ENCODE data around the gene POLR1C.
A peak's percentile ranks its signal among the peaks of the same experiment; 100 is the strongest.

Gene POLR1C

DNA sequence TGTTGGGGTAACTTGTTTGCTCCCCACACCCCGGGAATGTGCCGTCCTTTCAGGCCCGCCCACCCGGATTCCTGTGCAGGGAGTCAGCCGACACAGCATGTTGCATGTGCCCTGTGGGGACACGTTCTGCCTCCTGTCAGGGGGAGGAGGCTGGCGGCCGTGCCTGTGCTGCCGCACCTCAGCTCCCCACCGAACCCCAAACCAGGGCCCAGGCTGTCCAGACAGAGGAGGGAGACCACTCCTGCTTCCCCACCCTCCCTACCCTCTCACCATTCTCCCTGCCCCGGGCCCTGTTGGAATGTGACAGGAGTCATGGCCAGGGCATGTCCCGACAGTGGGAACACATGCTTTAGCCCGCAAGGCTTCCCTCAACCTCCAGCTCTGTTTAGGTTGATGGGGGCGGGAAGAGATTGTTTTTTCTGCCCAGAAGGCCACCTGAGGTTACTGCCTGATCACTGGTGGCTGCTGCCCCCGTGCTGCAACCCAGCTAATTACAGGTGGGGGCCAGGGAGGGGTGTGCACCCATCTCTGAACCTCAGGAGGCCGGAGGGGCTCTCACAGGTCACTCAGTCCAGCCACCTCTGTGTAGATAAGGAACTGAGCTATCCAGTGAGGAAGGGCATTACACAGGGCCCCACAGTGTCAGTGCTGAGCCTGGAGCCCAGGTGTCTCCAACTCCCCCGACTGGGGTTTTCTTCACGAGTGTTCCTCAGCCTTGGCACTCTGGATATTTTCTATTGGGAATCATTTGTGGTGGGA lies 20.3 kb upstream of the POLR1C start:
- Histone ChIP-seq H3K9me3 (ENCODE audit: control insufficient read depth, insufficient read depth, low read depth, low read length) (no peaks in the 10 kb centered on the region), H3K27ac (ENCODE audit: extremely low read depth, low read depth, low read length) (no peak overlapping the region), H3K36me3 (ENCODE audit: control insufficient read depth in 2 of 2, insufficient read depth in 1 of 2, low read length in 2 of 2) (peaks cover 9 to 58% of the 10 kb centered on the region in 2 experiments; a peak in 2 of 3 replicates), H3K4me1 (ENCODE audit: control insufficient read depth, insufficient read depth, low read length) (peaks cover 7% of the 10 kb centered on the region), H3K4me3 (ENCODE audit: low read depth, low read length) (no peak overlapping the region)
- ChIA-PET POLR2A (interaction anchor here (0.5 to 1.8 kb wide), 3 partner anchors 9 to 32 kb away, joined by 3 to 5 read pairs (median 3); partner anchors contain the start of gene TJAP1), CTCF (interaction anchor here (0.6 to 11.2 kb wide), 27 partner anchors 10 to 582 kb away, joined by 3 to 142 read pairs (median 5); partner anchors contain the start of genes DLK2, LRRC73 and TJAP1)
- TF ChIP-seq SCRT1 (tag by site-specific recombination; IDR thresholded peaks at IDR 0.05; ENCODE audit: borderline replicate concordance) (no peak), OSR2 (tag by site-specific recombination; IDR thresholded peaks at IDR 0.05) (no peak), GLIS2 (tag by site-specific recombination; IDR thresholded peaks at IDR 0.05) (no peak), ZNF114 (tag by site-specific recombination; IDR thresholded peaks at IDR 0.05) (no peak), SP3 (tag by site-specific recombination; IDR thresholded peaks at IDR 0.05) (no peak), BCL11A (tag by site-specific recombination; IDR thresholded peaks at IDR 0.05; ENCODE audit: low read depth) (no peak), ZFP41 (tag by site-specific recombination; IDR thresholded peaks at IDR 0.05; ENCODE audit: borderline replicate concordance) (no peak), ZNF423 (tag by site-specific recombination; IDR thresholded peaks at IDR 0.05) (no peak), ZNF10 (tag by site-specific recombination; IDR thresholded peaks at IDR 0.05) (no peak), ZBTB8A (tag by site-specific recombination; IDR thresholded peaks at IDR 0.05) (no peak), ZNF600 (tag by site-specific recombination; IDR thresholded peaks at IDR 0.05) (0 out of 2 replicates have a peak, but pooled peaks have one; percentile 11), ZBTB17 (tag by site-specific recombination; IDR thresholded peaks at IDR 0.05) (no peak), KLF1 (tag by site-specific recombination; IDR thresholded peaks at IDR 0.05) (no peak), ZNF433 (tag by site-specific recombination; IDR thresholded peaks at IDR 0.05; ENCODE audit: low read depth) (no peak), ZBTB1 (tag by site-specific recombination; IDR thresholded peaks at IDR 0.05) (no peak), ZNF223 (tag by site-specific recombination; IDR thresholded peaks at IDR 0.05) (no peak), EGR2 (tag by site-specific recombination; IDR thresholded peaks at IDR 0.05; ENCODE audit: low read depth) (0 out of 2 replicates have a peak, but pooled peaks have one; percentile 19), SALL2 (tag by site-specific recombination; IDR thresholded peaks at IDR 0.05; ENCODE audit: borderline replicate concordance) (no peak), ZNF707 (tag by site-specific recombination; IDR thresholded peaks at IDR 0.05) (no peak), ZEB2 (tag by site-specific recombination; IDR thresholded peaks at IDR 0.05) (no peak), ZNF292 (tag by site-specific recombination; IDR thresholded peaks at IDR 0.05; ENCODE audit: borderline replicate concordance, low read depth) (no peak), ZNF664 (tag by site-specific recombination; IDR thresholded peaks at IDR 0.05) (no peak)
- TF ChIP-seq, protein P1, sequence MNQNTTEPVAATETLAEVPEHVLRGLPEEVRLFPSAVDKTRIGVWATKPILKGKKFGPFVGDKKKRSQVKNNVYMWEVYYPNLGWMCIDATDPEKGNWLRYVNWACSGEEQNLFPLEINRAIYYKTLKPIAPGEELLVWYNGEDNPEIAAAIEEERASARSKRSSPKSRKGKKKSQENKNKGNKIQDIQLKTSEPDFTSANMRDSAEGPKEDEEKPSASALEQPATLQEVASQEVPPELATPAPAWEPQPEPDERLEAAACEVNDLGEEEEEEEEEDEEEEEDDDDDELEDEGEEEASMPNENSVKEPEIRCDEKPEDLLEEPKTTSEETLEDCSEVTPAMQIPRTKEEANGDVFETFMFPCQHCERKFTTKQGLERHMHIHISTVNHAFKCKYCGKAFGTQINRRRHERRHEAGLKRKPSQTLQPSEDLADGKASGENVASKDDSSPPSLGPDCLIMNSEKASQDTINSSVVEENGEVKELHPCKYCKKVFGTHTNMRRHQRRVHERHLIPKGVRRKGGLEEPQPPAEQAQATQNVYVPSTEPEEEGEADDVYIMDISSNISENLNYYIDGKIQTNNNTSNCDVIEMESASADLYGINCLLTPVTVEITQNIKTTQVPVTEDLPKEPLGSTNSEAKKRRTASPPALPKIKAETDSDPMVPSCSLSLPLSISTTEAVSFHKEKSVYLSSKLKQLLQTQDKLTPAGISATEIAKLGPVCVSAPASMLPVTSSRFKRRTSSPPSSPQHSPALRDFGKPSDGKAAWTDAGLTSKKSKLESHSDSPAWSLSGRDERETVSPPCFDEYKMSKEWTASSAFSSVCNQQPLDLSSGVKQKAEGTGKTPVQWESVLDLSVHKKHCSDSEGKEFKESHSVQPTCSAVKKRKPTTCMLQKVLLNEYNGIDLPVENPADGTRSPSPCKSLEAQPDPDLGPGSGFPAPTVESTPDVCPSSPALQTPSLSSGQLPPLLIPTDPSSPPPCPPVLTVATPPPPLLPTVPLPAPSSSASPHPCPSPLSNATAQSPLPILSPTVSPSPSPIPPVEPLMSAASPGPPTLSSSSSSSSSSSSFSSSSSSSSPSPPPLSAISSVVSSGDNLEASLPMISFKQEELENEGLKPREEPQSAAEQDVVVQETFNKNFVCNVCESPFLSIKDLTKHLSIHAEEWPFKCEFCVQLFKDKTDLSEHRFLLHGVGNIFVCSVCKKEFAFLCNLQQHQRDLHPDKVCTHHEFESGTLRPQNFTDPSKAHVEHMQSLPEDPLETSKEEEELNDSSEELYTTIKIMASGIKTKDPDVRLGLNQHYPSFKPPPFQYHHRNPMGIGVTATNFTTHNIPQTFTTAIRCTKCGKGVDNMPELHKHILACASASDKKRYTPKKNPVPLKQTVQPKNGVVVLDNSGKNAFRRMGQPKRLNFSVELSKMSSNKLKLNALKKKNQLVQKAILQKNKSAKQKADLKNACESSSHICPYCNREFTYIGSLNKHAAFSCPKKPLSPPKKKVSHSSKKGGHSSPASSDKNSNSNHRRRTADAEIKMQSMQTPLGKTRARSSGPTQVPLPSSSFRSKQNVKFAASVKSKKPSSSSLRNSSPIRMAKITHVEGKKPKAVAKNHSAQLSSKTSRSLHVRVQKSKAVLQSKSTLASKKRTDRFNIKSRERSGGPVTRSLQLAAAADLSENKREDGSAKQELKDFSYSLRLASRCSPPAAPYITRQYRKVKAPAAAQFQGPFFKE (tag by site-specific recombination; IDR thresholded peaks at IDR 0.05; ENCODE audit: borderline replicate concordance), result no peak
- TF ChIP-seq, protein P2, sequence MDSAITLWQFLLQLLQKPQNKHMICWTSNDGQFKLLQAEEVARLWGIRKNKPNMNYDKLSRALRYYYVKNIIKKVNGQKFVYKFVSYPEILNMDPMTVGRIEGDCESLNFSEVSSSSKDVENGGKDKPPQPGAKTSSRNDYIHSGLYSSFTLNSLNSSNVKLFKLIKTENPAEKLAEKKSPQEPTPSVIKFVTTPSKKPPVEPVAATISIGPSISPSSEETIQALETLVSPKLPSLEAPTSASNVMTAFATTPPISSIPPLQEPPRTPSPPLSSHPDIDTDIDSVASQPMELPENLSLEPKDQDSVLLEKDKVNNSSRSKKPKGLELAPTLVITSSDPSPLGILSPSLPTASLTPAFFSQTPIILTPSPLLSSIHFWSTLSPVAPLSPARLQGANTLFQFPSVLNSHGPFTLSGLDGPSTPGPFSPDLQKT (IDR thresholded peaks at IDR 0.05; ENCODE audit: borderline replicate concordance, low read depth, low read length), result no peak
- TF ChIP-seq, protein P3, sequence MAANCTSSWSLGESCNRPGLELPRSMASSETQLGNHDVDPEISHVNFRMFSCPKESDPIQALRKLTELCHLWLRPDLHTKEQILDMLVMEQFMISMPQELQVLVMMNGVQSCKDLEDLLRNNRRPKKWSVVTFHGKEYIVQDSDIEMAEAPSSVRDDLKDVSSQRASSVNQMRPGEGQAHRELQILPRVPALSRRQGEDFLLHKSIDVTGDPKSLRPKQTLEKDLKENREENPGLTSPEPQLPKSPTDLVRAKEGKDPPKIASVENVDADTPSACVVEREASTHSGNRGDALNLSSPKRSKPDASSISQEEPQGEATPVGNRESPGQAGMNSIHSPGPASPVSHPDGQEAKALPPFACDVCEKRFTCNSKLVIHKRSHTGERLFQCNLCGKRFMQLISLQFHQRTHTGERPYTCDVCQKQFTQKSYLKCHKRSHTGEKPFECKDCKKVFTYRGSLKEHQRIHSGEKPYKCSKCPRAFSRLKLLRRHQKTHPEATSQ (tag by site-specific recombination; IDR thresholded peaks at IDR 0.05), result no peak
- TF ChIP-seq, protein P4, sequence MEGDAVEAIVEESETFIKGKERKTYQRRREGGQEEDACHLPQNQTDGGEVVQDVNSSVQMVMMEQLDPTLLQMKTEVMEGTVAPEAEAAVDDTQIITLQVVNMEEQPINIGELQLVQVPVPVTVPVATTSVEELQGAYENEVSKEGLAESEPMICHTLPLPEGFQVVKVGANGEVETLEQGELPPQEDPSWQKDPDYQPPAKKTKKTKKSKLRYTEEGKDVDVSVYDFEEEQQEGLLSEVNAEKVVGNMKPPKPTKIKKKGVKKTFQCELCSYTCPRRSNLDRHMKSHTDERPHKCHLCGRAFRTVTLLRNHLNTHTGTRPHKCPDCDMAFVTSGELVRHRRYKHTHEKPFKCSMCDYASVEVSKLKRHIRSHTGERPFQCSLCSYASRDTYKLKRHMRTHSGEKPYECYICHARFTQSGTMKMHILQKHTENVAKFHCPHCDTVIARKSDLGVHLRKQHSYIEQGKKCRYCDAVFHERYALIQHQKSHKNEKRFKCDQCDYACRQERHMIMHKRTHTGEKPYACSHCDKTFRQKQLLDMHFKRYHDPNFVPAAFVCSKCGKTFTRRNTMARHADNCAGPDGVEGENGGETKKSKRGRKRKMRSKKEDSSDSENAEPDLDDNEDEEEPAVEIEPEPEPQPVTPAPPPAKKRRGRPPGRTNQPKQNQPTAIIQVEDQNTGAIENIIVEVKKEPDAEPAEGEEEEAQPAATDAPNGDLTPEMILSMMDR (tag by site-specific recombination; IDR thresholded peaks at IDR 0.05), result 0 out of 2 replicates have a peak, but pooled peaks have one; percentile 22
